ENCODE results near the gene CRPPA. TPM values are rescaled to one million over a fixed set of nuclear protein-coding genes. Genes with fewer than 3 reads are reported as not detected.

The CRPPA gene
- total RNA-seq, 3 donors from 2014 or later (not counting 1 experiment from before 2014, with no cell fraction given): 2.1 to 4.7 (median 2.5) TPM

DNA sequence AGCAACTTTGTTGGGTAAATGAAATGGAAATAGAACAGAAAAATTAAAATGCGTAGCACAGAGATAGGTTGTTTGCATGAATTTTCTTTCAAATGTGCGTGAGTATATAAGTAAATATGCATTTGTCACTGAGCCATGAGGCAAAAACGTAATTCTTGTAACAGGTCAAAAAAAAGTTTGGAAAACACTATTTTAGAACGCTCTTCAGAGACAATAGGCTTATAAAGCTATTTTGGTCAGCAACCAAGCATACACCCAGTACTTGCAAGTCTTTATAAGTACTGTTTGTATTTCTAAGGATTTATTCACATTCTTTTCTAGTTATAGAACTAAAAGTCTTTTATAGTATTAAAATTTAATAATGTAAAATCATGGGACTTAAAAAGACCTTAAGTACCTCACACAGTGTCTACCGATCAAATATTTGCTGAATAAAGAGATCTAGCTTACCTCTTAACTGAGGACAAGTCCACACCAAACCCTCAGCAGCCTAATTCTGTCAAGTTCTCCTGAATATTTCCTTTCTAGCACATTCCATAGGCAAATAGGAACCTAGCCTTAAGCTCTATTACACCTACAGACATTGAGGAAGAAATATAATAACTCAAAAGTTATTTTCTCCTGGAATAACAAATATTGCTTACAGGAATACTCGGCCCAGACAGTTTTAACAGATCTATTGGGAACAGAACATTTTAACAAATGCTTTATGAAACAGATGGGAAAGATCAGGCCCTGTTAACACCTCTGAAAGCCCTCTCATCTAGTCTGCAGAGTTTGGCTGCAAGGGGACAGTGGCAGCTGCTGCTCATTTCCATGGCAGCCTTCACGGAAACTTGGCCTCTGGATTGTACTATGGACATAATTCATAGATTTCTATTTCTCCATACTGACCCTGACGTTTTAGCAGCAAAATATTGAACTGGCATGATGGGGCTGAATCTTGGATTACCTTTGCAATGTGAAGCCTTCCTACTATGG lies 8.8 kb downstream of the CRPPA start:
- Mint-ChIP-seq H3K27me3 (ENCODE audit: low read depth in 2 of 2) (peaks cover 0 to 8% of the 10 kb centered on the region in 2 donors), H3K36me3 (no peaks in the 10 kb centered on the region), H3K4me3 (no peak overlapping the region), H3K27ac (no peak overlapping the region), H3K9me3 (no peaks in the 10 kb centered on the region), H3K4me1 (no peaks in the 10 kb centered on the region)
- no peaks in the 10 kb centered on the region for H3K9me3 ChIP-seq (ENCODE audit: control insufficient read depth, insufficient read depth, low read length)
- H3K4me3 ChIP-seq (ENCODE audit: low read length): no peak overlapping the region
- WGBS (ENCODE audit: insufficient coverage): 88% methylated on average over 8 of the region's 8 CpGs
- H3K27me3 ChIP-seq (ENCODE audit: control insufficient read depth, insufficient read depth, low read length): no peaks in the 10 kb centered on the region
- DNase-seq: no peak
- ATAC-seq: no peak
- no peak for TF ChIP-seq CTCF (IDR thresholded peaks at IDR 0.05)
- no peak overlapping the region for H3K27ac ChIP-seq (ENCODE audit: low read length)
- intact Hi-C loops (cut with micrococcal nuclease): no loop called here
- H3K4me1 ChIP-seq (ENCODE audit: control insufficient read depth, insufficient read depth, low read length): no peaks in the 10 kb centered on the region
- H3K36me3 ChIP-seq (ENCODE audit: control insufficient read depth, insufficient read depth, low read length): no peaks in the 10 kb centered on the region

DNA sequence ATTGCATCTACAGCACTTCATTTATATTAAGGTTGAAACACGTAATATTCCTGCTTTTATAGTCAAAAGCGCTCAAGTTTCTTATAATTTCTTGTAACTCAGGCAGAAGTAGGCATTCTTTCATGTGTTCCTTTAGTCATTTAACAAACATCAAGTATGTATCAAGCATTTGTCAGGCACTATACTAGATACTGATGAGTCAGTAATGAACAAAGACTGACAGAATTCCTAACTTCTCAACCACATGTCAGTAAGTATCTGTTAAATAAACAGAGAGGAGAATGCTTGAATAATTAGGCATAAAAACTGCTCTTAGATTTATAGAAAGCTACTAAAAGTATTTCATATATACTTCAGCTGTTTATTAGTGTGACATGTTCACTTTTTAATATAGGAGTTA lies 9.9 kb downstream of the CRPPA start:
- Histone ChIP-seq H3K4me1 (ENCODE audit: control insufficient read depth, insufficient read depth, low read length) (no peaks in the 10 kb centered on the region), H3K27me3 (ENCODE audit: control insufficient read depth, insufficient read depth, low read length) (no peaks in the 10 kb centered on the region), H3K9me3 (ENCODE audit: control insufficient read depth, insufficient read depth, low read length) (no peaks in the 10 kb centered on the region), H3K4me3 (ENCODE audit: low read length) (no peak overlapping the region), H3K36me3 (ENCODE audit: control insufficient read depth, insufficient read depth, low read length) (no peaks in the 10 kb centered on the region), H3K27ac (ENCODE audit: low read length) (no peak overlapping the region)
- ATAC-seq (no peak), DNase-seq (no peak)
- Mint-ChIP-seq H3K9me3 (no peaks in the 10 kb centered on the region), H3K27me3 (ENCODE audit: low read depth in 2 of 2) (peaks cover 0 to 8% of the 10 kb centered on the region in 2 donors), H3K4me3 (no peak overlapping the region), H3K27ac (no peak overlapping the region), H3K36me3 (no peaks in the 10 kb centered on the region), H3K4me1 (no peaks in the 10 kb centered on the region)
- no peak for TF ChIP-seq CTCF (IDR thresholded peaks at IDR 0.05)
- WGBS (ENCODE audit: insufficient coverage): 100% methylated on average over 2 of the region's 2 CpGs
- intact Hi-C loops (cut with micrococcal nuclease): no loop called here

DNA sequence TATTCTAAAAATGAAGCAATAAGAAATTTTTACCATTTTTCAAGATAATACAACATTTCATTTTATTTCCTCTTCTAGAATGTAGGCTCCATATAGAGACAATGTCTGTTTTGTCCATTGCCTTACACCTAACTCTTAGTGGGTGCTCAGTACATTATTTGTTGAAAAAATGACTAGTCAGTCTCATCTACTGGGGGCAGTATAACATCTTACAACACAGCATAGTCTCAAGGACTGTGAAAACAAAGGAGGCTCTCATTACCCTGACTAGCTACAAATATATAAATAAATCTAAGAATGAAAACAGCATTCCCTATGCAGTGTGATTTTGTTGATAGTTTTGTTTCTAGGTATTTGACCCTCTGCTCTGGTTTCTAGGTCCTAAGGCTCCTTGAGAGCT lies 11.6 kb downstream of the CRPPA start:
- Histone ChIP-seq H3K27me3 (ENCODE audit: control insufficient read depth, insufficient read depth, low read length) (no peaks in the 10 kb centered on the region), H3K9me3 (ENCODE audit: control insufficient read depth, insufficient read depth, low read length) (no peaks in the 10 kb centered on the region), H3K4me1 (ENCODE audit: control insufficient read depth, insufficient read depth, low read length) (no peaks in the 10 kb centered on the region), H3K27ac (ENCODE audit: low read length) (no peak overlapping the region), H3K4me3 (ENCODE audit: low read length) (no peak overlapping the region), H3K36me3 (ENCODE audit: control insufficient read depth, insufficient read depth, low read length) (no peaks in the 10 kb centered on the region)
- intact Hi-C loops (cut with micrococcal nuclease): no loop called here
- Mint-ChIP-seq H3K27ac (no peak overlapping the region), H3K36me3 (no peaks in the 10 kb centered on the region), H3K27me3 (ENCODE audit: low read depth in 2 of 2) (no peaks in the 10 kb centered on the region), H3K9me3 (no peaks in the 10 kb centered on the region), H3K4me3 (no peak overlapping the region), H3K4me1 (no peaks in the 10 kb centered on the region)
- no peak for TF ChIP-seq CTCF (IDR thresholded peaks at IDR 0.05)
- DNase-seq (no peak), ATAC-seq (no peak)

Measured in natural killer cell (primary cell).